ENCODE data around the gene ALKBH2.
"Not testable (repeated sequence)": the region's sequence is repeated elsewhere in the genome, so short reads cannot be mapped to it uniquely, and the experiment has no call there.

The ALKBH2 gene

DNA sequence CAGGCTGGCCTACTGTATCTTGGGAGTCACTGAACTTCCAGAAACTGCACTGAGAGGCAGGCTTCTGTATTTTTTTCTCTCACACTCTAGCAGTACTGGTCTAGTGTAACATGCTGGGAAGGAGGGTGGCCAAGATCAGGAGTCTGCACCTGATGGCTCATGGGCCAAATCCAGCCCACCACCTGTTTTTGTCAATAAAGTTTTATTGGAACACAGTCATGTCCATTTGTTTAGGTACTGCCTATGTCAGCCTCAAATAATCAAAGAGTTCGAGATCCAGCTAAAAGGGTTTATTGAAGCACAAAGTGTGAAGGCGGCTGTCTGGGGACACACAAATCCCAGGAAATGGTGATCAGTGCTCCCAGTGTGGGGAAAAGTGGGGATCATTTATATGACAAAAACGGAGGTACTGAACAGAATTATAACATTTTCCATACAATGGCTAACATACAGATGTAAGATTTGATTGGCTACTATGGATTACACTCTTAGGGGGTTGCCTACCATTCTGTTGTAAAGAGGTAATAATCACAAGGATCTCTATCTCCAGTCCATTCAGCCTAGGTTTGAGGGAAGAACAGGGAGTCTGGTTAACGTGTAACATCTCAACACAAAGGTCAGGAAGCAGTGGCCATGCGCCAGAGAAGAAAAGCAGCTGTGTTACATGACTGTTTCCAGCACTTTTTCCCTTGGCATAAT, 28.0 kb downstream of the ALKBH2 start:
- DNase-seq: no peak

- no peak for DNase-seq
Measured at GRCh38 chr12:109064143-109064542, 29.1 kb downstream of the ALKBH2 start.

- no peak for DNase-seq
Measured at GRCh38 chr12:109058773-109059172, 34.5 kb downstream of the ALKBH2 start.

DNA sequence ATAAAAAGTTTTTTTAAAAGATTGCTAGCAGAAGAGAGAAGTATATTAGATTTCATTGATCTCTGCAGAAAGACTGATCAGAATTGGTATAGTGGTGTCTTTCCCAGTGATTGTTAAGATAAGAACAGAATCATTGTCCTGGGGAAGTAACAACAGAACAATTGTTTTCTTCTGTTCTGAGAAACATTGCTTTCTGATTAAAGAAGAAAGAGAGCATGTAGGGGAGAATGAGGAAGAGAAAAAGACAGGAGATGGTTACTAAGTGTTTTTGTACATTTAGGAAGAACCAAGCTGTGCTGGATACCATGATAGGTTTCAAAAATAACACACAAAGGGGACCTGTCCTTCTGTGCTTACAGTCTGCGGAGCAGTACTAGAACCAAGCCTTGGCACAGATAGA, 35.9 kb downstream of the ALKBH2 start:
- no peak for DNase-seq

DNA sequence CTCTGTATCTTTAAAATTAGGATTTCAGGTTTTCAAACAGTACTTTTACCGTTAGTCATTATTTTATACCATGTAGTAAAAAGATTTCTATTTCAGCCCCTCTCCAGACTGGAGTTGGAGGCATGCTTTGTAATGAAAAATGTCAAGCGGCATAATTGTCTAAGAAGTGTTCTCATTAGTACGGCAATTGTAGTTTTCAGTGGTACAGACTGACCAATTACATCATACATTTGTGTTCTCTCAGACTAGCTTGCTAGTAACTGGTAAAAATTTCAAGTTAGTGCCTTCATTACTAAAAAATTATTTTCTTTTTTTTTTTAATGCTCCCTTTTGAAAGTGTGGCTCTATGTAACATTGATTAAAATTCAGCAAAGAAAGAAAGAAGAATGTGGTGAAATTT, 36.4 kb downstream of the ALKBH2 start:
- DNase-seq: no peak

DNA sequence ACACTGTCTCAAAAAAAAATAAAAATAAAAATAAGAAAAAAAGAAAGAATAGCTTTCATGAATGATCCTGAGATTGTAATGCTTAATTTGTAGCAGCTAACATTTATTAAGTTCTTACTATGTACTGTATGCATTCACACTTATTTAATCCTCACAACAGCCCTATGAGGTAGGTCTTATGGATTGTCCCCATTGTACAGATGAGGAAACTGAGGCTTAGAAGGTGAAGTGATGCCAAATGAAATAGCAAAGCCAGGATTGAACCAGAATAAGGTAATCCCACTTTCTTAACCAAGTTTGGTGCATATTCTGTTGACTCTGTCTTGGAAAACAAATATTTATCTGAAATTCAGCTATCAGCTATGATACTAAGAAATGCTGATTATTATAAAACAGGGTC, 38.8 kb downstream of the ALKBH2 start:
- DNase-seq: no peak

- not testable (repeated sequence) for DNase-seq
Measured at GRCh38 chr12:109054124-109054513, 39.2 kb downstream of the ALKBH2 start.

DNA sequence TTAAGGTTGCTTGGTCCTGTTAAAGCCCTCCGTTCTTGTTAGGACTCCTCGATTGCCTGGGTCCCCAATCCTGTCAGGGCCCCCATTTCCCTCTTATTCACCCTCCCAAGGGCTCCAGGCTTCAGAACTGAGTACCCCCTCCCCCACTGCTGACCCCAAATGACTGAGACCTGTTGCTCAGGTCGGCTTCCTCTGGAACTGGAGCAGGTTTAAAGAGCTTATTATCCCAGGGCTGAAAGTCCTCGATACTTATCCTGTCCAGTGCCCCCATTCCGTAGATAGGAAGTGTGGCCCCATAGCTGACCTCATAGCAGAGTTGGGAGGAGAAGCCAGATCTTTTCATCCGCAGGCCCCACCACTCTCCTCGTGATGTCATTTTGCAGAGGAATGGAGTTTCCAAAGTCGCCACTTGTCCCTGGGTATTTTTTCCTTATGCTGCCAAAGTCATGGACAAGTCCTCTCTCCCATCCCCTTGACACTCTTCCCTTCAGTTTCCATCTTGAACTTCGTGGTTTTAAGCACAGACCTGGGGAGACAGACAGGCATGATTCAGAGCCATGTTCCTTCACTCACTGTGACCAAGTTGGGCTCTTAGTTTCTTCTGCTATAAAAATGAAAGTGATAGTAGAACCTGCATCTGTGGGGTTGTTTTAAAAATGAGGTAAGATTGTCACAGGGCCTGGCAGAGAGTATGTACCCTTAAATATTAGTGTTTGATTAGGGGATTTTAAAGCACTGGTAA, 39.7 kb downstream of the ALKBH2 start:
- DNase-seq: no peak

GRCh38 chr12:109052414-109053323, 40.6 kb downstream of the ALKBH2 start, which contains the start of gene USP30:
TSS of gene USP30 (plus strand) at chr12:109052576. CDS start at chr12:109052679, 103 bp downstream.
- DNase-seq: peak; percentile 74

DNA sequence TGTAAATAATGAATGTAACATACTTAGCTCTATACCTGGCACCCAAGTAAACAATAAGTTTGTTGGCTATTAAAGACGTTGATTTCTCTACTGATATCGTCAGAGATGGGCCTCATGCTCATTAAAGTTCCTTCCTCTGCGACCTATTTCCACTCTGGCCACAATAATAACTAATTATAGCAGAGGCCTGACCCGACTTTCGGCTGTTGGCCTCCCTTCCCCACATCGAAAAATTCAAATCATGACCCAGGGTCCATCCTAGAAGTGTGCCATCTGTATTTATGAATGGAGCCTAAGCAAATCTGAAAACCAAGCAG, 41.2 kb downstream of the ALKBH2 start:
- DNase-seq: no peak

DNA sequence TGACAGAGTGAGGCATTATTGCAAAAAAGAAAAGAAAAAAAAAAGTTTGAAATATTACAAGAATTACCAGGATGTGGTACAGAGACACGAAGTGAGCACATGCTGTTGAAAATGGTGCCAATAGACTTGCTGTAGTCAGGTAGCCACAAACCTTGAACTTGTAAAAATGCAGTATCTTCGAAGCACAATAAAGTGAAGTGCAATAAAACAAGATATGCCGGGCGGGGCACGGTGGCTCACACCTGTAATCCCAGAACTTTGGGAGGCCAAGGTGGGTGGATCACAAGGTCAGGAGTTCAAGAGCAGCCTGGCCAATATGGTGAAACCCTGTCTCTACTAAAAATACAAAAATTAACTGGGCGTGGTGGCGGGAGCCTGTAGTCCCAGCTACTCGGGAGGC, 43.5 kb downstream of the ALKBH2 start:
- DNase-seq: not testable (repeated sequence)

GRCh38 chr12:109048706-109049105, 44.6 kb downstream of the ALKBH2 start:
- DNase-seq: not testable (repeated sequence)

DNA sequence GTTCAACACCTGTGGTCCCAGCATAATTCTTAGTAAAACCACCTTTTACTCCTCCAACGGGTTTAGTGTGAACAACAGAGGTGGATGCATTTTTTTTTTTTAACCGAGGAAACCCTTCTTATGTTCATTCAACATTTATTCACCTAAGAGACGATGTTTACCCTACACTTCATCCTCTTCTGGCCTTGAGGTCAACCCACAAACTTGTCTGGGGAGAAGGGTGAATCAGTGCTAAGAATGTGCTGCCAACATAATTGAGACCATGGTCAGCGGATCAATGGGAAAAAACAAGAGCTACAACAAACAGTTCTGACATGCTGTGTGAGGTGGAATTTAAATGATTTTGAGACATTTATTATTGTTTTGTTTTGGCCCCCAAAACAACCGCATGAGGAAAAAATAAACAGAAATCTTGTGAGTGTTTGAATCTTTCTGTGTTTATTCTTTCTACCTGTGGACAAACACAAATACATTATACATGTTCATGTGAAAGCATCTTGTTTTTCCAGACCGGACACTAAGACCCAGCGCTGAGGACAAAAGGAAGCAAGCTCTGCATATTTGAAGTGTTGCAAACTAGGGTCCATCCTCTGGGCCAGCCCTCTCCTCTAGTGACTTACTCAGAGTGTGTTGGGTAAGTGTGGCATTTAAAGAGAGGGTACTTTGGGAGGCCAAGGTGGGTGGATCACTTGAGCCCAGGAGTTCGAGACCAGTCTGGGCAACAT, 46.0 kb downstream of the ALKBH2 start:
- no peak for DNase-seq

- DNase-seq: no peak
Measured at GRCh38 chr12:109044241-109044640, 49.0 kb downstream of the ALKBH2 start.

All from DMS153 (cell line).